Left forelimb (tissue), 1 donor: ENCODE results near the gene CLSTN2.

ENCODE experiments used
- DNase-seq: peaks from one replicate; pipeline ENCODE4 v3.0.0-alpha.2; 2018; ENCODE audit warnings: low spot score

The CLSTN2 gene

DNA sequence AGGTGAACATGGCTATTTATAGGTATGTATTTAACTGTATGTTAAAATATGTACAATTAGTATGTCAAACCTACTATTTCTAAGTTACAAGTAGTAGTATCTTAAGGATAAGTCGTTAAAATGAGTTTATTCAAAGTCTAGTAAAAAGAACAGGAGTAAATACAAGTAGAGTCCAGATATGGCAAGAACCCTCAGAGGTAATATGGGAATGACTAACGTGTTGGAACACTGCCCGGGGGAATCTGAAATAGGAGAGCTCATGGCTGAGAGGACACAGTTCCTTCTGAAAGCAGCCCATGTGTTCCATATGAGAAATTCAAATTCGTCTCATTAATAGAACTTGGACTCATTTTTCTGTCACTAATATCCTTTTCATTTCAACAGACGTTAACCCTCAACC is 158.8 kb downstream of the CLSTN2 start:
- peak; percentile 70 for DNase-seq

DNA sequence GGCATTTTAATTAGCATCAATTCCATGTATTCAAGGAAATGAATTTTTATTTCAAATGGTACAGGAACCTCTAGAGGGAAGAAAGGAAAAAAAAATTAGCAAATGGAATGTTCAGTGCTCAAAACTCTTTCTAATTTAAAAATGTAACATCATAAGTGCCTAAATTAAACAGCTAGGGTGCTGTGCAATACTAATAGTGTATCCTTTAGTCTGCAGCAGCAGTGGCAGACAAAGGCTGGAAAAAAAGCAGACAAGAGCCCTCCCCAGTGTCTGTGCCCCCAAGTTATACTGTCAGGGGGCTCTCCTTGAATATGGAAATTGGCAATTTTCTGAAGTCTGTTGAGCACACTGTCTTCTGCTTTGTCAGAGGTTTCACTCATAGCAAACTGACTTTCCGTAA is 159.5 kb downstream of the CLSTN2 start:
- DNase-seq, result no peak

DNA sequence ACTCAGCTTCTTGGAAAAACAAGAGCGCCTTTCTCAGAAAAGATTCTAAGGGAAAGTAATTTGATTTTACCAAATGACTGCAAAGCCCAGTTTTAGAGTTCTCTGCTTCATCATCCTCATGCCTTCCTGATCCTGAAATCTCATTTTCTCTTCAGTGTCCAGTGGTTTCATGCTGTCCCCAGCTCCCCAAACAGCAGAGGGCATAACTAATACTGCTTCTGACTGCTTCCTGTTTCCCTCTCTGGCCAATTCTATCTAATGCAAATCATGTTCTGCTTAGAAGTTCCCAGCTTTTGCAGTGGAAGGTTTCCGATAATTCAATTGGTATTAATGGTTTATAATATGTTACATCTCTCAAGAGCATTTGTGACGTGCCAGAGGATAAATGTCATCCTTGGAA is 161.1 kb downstream of the CLSTN2 start:
- no peak for DNase-seq

DNA sequence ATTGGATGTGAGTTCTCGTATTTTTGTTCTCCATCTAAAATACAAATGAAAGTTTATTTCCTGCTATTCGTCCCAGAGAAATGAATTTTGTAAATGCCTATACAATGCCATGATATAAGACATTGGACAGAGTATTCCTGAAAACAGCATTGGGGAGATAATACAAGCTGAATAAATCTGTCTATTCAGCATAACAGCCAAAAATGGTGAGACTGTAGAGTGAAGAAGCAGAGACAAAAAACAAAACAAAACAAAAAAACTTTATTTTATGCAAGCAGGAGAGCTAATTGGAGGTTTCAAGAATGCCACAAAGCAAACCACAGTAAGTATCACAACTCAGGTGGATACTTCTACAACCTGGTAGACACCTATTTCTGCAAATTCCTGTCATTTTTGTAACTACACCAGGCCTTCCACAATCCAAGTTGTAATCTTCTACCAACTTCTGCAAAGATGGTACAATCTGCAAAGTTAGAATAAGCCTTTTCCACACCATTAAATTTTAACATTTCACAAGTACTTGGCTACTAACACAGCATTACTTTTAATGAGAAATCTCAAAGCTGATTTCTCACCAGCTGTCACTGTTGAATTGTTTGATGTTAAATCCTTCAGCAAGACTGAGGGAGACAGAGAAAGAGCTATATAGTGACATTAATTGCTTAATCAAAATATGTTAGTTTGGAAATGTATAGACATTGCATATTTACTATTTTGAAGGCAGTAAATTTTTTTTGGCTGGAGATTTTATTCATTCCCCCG is 163.1 kb downstream of the CLSTN2 start:
- no peak for DNase-seq

DNA sequence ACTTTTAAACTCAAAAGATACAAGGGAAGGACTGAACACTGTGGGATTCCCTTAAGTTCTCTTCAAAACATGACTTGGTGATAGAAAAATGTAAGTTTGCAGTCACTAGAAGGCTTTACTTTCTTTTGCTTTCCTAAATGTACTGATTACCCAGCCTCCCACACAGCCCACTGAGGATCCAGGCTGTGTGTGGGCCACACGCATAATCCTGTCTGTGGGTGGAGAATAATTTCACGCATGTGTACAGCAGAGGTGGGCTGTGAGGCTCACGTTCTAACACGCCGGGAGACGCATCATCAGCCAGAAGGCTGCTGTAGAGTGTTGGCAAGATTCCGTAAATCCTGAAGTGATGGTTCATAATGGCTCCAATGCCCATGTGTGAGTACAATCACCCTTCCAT is 165.5 kb downstream of the CLSTN2 start:
- DNase-seq, result no peak

DNA sequence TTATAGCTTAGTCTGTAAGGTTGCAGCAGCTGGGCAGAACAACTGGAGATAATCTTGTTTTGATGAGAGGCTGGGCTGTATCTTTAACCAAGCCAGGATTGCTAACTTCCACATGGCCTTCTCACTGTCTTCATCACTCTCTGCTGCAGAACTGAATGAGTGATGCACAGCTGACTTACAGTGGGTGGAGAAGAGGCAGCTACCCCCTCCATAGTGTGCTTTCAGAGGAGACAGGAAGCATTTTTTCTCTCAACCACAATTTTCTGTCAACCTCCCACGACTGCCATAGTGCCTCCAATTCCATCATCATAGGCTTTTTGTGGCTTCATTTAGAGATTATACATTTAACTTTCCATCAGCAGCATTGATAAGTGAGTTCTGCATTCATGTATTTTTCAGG is 168.2 kb downstream of the CLSTN2 start:
- DNase-seq, result no peak

DNA sequence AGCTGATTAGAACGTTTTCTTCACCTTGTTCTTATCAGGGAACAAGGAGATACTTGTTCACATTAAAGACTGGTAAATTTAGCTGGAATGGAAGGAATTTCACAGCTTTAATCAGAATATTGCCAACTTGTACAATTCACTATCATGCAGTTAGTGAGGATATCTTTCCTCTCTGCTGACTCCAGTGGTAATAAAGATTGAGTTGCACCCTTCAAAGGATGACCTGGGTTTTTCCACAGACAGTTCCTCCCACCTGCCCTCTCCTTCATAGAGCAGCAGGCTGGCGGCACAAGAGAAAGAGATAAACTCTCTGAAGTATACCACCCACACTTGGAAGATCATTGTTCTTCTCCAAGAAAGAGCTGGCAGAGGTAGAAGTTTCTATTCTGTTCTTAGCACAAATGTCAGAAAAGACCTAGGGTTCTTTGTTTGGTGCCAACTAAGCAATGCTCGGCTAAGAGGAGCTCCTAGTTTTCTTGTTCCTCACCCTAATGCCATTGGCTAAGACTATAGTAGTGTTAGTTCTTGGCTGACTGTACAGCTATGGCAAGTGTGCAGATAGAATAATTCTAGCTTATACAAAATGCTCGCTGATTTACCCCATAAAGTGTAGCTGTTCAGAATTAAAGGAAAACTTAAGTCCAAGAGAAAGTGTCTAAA is 169.1 kb downstream of the CLSTN2 start:
- no peak for DNase-seq

DNA sequence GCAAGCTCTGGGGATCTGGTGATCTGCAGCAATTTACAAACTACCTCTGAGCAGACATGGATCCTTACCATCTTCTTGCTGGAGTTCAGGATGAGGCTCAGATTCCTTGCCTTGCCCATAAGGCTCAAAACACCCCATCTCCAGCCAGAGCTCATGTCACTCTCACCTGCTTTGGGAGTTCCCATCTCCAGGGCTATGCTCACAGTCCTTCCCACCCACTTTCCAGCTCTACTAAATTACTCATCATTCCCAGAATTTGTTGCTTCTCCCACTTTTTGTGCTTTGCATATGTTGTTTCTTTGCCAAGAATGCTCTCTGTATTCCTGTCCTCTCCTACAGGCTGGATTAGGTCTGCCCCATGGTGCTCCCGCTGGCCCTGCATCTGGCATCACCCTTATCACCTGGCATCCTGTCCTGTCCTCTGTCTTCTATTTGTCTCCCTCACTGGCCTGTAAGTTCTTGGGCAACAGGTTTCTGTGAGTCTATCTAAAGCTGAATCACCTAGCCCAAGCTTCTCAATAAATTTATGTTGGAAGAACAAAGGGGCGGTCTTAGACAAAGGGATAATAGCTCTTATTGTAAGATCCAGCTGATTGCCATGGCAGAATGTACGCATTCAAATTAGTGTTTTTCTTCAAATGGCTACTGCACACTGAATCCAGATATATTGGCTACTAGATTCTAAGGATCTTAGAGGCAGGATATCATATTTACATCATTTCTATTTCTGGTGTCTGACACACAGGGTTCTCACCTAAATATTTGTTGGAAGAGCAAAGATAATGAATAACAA is 179.2 kb downstream of the CLSTN2 start:
- peak; percentile 14 for DNase-seq

DNA sequence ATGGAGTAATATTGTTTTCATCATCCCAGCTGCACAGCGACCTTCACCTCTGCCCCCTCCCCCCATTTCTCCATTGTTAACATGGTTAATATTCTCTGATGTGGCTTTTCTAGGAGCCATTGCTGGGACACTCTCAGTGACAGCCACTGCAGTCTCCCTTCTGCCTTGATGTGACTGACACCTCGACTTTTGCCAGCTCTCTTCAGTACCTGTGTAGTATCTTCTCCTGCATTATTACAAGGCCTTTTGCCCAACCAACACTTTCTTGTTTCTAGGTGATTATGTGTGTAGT is 179.8 kb downstream of the CLSTN2 start:
- DNase-seq, result peak; percentile 28

DNA sequence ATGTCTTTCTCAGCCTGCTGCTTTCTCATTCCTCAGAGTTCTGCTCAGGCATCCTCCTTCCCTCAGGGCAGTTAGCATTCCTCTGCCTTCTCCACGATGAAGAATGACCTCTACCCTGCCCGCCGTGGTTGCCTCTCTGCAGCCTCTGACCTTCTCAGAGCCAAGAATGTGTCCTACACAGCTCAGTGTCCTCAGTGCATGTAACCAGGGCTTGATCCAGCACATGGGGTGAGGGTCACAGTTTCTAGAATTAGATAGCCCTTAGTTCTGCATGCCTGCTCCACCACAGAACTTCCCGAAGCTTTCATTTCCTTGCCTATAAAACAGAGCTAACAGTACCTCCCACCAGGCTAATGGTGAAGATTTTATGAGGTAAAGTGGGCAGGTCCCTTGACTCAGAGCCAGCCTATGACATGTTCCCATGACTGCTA is 182.1 kb downstream of the CLSTN2 start:
- DNase-seq, result peak; percentile 42

DNA sequence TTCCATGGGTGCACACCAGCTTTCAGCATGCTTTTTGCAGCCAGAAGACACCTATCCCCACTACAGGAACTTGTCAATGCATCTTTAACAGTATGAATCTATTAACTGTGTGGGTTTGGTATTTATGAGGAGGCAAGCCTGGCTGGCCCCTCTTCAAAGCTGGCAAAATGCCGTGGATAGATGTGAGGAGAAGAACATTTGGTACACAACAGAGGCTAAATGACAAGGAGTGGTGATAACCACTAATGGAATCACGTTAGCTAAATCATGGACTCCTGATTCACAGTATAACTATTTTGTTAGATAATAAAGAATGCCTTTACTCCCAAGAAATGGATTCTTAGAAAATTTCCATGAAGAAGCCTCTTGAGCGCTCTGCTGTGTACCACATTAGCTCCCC is 187.2 kb downstream of the CLSTN2 start:
- no peak for DNase-seq

DNA sequence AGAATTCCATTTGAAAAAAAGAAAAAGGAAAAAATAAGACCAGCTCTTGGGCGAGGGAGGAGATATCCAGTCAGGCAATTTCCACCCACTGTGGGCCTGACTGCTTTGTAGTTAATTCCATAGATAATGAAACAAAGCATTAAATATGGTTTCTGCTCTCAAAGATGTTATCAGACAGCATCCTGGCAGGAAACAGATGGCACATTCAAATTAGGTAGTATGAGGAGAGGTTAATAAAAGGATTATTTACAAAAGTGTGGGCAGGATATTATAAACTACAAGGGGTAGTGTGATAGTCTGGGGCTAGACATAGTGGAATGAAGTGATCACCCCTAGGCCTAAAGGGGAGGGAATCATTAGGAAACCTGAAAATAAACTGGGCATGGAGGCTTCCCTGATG is 193.2 kb downstream of the CLSTN2 start:
- no peak for DNase-seq

DNA sequence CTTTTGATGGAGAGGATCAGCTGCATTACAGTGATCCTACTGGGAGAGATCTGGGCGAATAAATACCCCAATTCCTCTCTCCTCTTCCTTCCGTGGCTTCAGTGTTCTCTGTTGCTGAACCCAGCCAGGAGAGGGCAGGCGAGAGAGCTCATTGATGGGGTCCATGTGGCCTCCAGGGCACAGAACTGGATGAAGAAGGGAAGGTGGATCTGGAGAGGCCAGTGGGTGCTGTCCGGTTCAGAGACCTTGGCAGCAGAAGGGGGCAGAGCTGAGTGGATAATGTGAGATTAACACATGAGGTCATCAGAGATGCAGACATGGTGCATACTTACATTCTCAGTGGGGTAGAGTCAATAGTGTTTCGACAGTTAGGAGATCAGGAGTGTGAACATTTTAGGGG is 193.6 kb downstream of the CLSTN2 start:
- no peak for DNase-seq

DNA sequence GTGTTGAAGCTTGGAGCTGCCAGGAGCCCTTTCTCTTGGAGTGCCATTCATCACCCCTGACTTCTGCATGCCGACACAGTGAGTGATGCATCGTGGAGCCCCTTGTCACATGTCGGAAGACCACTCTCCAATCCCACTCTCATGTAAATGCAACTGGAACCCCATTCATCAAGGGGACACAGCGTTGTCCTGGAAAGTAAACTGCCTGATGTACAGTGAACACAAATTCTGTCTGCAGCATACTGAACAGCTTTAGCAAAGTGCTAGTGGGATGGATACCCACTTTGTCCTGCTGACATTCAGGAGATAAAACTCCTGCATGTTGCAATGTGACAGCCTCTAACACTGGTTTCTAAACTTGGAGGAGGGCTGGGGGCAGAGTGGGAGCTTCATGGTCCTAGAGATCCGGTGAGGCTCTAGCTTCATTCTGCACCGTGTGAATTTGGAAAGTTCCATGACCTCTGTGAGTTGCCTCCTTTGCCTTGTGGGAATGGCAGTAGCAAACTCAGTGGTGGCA is 194.8 kb downstream of the CLSTN2 start:
- DNase-seq, result no peak

DNA sequence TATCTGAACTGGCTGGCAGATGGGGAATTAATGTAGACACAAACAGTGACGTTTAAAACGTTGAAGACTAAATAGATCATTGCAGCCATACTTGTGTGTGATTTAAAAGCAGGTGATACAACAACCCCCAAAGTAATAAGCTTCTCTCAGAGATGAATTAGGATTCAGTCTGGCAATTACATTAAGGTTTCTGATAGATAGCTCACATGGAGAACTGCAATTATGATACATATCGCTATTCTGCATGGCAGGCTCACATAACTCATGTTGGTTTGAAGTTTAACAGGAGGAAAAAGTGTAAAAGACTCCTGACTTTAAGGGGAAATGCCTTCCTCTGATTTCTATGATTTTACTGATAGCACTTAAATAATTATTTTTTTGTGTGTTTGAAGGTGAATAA is 196.9 kb downstream of the CLSTN2 start:
- DNase-seq, result no peak

DNA sequence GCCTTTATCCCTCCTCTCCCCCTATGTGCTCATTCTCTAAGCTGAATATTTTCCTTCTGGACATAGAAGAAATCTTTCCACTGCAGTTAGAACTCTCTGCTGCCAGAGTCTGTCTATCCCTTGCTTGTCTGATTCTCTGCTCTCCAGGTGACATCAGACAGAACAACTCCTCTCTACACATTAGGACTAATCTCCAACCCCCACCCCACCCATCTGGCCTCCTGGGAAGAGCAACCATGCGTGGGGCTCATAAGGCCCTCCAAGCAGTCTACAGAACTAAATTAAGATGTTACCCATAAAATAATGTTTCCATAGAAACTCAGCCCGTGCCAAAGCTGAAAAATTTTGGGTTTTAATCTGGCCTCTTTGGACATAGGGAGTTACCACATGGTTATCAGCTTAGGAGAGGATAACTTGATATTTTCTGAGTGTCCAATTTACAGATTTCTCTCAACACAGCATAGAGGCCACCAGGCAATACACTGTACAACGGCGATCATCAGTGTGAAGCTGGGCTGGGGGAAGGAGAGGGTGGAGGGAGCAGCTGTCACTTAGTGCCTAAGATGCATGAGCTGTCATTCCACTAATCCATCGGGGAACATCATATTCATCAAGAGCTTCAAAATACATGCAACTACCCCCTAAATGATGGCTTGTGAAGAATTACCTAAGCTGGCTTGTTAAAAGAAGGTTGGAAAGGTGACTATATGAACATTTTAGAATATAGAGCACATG is 199.4 kb downstream of the CLSTN2 start:
- no peak for DNase-seq

DNA sequence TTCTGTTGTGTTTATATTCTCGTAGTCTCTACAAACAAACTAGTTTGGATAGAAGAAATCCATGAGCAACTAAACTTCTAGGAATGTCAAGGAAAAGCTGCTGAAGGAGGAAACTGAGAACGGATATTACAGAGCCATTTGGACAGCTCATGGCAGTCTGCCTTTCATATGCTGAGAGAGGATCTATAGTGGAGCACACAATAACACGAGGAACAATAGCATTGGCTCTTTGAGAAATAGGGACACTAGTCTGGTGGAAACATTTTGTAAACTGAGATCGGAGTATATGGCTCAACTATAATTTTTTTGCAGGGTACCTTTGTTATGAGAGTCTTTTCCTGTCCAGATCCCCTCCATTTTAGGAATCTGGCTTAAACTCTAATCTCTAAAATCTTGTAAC is 200.5 kb downstream of the CLSTN2 start:
- no peak for DNase-seq

DNA sequence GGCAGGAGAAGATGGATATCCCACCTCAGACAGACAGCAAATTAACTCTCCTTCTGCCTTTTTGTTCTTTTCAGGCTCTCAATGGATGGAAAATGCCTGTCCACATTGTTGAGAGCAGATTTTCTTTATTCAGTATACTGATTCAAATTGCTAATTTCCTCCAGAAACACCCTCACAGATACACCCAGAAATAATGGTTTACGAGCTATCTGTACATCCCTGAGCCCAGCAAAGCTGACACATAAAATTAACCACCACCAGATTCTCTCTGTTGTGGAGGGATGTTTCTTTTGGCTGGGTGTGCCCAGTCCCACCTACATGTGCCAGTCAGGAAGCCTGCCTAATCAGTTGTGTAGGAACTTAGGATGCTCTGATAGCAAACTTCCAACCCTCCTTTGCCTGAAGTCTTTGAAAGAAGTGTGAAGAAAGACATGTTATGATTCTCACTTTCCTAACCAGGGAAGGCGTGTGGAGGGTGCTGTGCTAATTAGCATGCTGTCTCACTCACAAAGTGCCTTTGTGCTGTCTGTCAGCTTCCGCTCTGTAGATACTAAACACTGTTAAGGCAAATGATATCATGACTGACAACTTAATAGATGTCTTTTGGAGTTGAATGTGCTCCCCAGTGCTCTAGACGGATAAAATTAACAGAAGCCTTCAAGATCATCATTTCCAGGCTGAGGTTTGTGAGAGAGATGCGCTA is 208.5 kb downstream of the CLSTN2 start:
- DNase-seq, result no peak

DNA sequence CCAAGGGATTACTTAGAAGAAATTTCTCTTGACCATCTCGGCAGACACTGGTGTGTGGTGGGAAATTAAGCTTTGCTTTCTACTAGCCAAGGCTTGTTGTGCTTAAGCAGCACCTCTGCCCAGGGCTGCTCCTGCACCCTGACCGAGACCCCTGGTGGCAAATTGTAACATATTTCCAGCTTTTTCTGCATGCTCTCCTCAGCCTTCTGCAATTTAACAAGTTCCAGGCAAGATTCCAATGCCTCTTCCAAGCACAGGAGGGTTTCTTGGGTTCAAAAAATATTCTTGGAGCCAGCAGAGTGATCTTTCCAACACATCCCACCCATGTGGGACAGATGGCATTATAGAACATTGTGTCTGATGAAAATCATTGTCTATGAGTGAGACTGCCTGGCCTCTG is 210.5 kb downstream of the CLSTN2 start:
- DNase-seq, result no peak

DNA sequence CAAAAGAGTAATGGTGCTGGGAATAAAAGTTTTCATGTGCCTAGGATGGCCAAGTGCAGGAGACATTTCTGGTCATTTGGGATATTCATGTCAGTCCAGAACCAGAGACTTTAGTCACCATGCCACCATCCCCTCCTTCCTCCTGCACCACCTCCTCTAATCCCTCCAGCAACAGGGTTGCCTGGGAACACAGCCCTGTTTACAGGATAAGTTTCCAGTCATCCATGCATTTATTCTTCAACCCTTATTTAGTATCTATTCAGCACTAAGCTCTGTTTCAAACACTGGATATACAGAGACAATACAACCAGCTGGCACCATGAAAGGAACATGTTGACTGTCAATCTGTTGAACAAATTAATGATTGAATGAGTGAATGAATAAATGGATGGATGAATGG is 211.7 kb downstream of the CLSTN2 start:
- no peak for DNase-seq

DNA sequence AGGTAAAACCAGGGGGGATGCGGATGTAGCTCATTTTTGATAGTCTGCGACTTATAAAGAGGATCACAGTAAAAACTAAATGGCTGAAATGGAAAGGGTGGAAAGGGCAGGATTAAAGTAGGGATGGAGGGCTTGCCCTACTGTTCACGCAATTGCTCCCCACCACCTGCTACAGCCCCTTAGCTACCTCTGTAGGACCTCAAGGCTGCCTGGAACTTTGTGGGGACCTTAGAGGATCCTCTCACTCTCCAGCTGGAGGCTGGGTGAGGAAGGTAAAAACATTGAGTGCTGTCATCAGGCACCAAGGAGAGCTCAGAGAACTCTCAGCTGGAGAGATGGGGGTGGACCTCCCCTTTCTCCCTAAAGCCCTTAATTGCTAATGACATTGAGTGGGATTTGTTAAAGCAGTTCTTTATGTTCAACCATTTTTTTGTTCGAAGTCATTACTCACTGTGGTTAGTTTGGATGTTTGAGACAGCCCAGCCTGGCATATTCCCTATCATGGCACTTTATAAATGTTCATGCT is 213.0 kb downstream of the CLSTN2 start:
- DNase-seq, result no peak
